Left cardiac atrium (tissue), 2 donors: Measurements from ENCODE around the gene ALDH6A1. TPM values are rescaled to one million over a fixed set of nuclear protein-coding genes. Genes with fewer than 3 reads are reported as not detected.

Experiments
- total RNA-seq, 2 donors: library from RNA; stranded (reverse); fragmentation: NEBNext Ultra II Directional; extraction: Animal tissue kit (Norgen Biotek cat#: 25700); gene quantifications; one replicate each; pipeline ENCODE4 v1.2.1, GENCODE V29; 2021
- donor health status: DM: no; HTN: yes; CAD: no; lungs with severe emphysema.
- donor health status: DM: yes; HTN: yes; CAD: no.

Gene ALDH6A1
- total RNA-seq, 2 donors from 2014 or later, result 29.2 to 33.3 TPM

Other genes starting within 250 kb of the ALDH6A1 start
- 10 to 100 TPM; 26.9 to 31.6 TPM for gene PTGR2, start 232.6 kb downstream of the ALDH6A1 start, total RNA-seq
- 10 to 100 TPM; 19.2 to 28.8 TPM for gene ZNF410, start 197.6 kb downstream of the ALDH6A1 start, total RNA-seq
- gene FAM161B, start 134.4 kb downstream of the ALDH6A1 start, total RNA-seq, result 1 to 10 TPM; 3.1 to 3.5 TPM
- gene COQ6, start 134.2 kb downstream of the ALDH6A1 start, total RNA-seq, result 10 to 100 TPM; 31.3 to 36.1 TPM
- gene ENTPD5, start 65.2 kb downstream of the ALDH6A1 start, total RNA-seq, result 1 to 10 TPM; 8.0 to 8.2 TPM
- gene BBOF1, start 65.1 kb downstream of the ALDH6A1 start, total RNA-seq, result 1 to 10 TPM; 2.3 to 4.0 TPM
- gene LIN52, start 503 bp upstream of the ALDH6A1 start, total RNA-seq, result 1 to 10 TPM; 6.6 to 8.1 TPM
- not detected for gene VSX2, start 155.0 kb upstream of the ALDH6A1 start, total RNA-seq
- gene ABCD4, start 218.5 kb upstream of the ALDH6A1 start, total RNA-seq, result 10 to 100 TPM; 22.5 to 26.8 TPM